Cardiac muscle cell (in vitro differentiated cells and primary cell): ENCODE measurements around the gene GPNMB. TPM values are rescaled to one million over a fixed set of nuclear protein-coding genes. Genes with fewer than 3 reads are reported as not detected.

Experiments used
- DNase-seq, 2 donors: peaks; one replicate each; pipeline versions ENCODE4 v3.0.0 to v3.0.0-alpha.2; 2010 to 2017; ENCODE audit warnings: low read depth in 1 of 2, low spot score in 1 of 2
- H3K27ac ChIP-seq: fragments of 200-600 bp; sonication (generic); 2 replicates; pipeline ENCODE4 v1.5.1; 2016
- H3K27me3 ChIP-seq: fragments of 200-600 bp; sonication (generic); 2 replicates; pipeline ENCODE4 v1.6.0; 2016; ENCODE audit warnings: control low read depth
- H3K36me3 ChIP-seq: fragments of 200-600 bp; sonication (generic); 2 replicates; pipeline ENCODE4 v1.5.1; 2016; ENCODE audit warnings: control low read depth
- H3K4me1 ChIP-seq: fragments of 200-600 bp; sonication (generic); 2 replicates; pipeline ENCODE4 v1.8.1; 2017; ENCODE audit warnings: low read depth, mild to moderate bottlenecking, mixed run types
- H3K4me3 ChIP-seq: fragments of 200-600 bp; sonication (generic); 2 replicates; pipeline ENCODE4 v1.5.1; 2016; ENCODE audit warnings: mild to moderate bottlenecking
- H3K9me3 ChIP-seq: fragments of 200-600 bp; sonication (generic); 2 replicates; pipeline ENCODE4 v1.5.1; 2017; ENCODE audit warnings: low read depth, mild to moderate bottlenecking, control low read depth
- CTCF ChIP-seq: IDR thresholded peaks from 2 replicates; pipeline ENCODE4 v1.5.1; 2012; ENCODE audit warnings: low read depth, mild to moderate bottlenecking, low read length
- polyA plus RNA-seq: library from polyadenylated mRNA; unstranded; fragments of >200 nt; fragmentation: Nextera tagmentation; extraction: Ambion mirVana; gene quantifications from 2 replicates; pipeline ENCODE4 v1.2.1, GENCODE V29; 2016
- total RNA-seq: library from RNA; depleted of rRNA; stranded (reverse); fragments of >200 nt; gene quantifications from 2 replicates; pipeline ENCODE4 v1.2.3, GENCODE V29; 2016

The GPNMB gene
- total and polyA plus RNA-seq, 2 experiments from 2014 or later, result 0.39 to 1.6 TPM

GRCh38 chr7:23249486-23249885 lies 2.9 kb downstream of the GPNMB start:
- Histone ChIP-seq H3K27ac (no peak overlapping the region), H3K4me1 (no peaks in the 10 kb centered on the region), H3K4me3 (no peak overlapping the region), H3K36me3 (no peaks in the 10 kb centered on the region), H3K9me3 (no peaks in the 10 kb centered on the region), H3K27me3 (peaks cover 16% of the 10 kb centered on the region)
- TF ChIP-seq CTCF, result no peak
- DNase-seq, result no peak

GRCh38 chr7:23254051-23254681 lies 7.6 kb downstream of the GPNMB start:
- no peak for TF ChIP-seq CTCF

GRCh38 chr7:23256731-23257130 lies 10.2 kb downstream of the GPNMB start:
- H3K9me3 ChIP-seq, result no peaks in the 10 kb centered on the region
- H3K36me3 ChIP-seq, result no peaks in the 10 kb centered on the region
- H3K4me1 ChIP-seq, result no peaks in the 10 kb centered on the region
- no peak overlapping the region for H3K27ac ChIP-seq
- no peak for TF ChIP-seq CTCF
- H3K27me3 ChIP-seq, result peaks cover 3% of the 10 kb centered on the region
- DNase-seq, result no peak
- no peak overlapping the region for H3K4me3 ChIP-seq

More at GRCh38 chr7:23254051-23254681, 7.6 kb downstream of the GPNMB start:
- no peaks in the 10 kb centered on the region for H3K9me3 ChIP-seq
- H3K27ac ChIP-seq, result no peak overlapping the region
- H3K4me3 ChIP-seq, result no peak overlapping the region
- H3K4me1 ChIP-seq, result no peaks in the 10 kb centered on the region
- DNase-seq, result no peak
- H3K27me3 ChIP-seq, result peaks cover 3% of the 10 kb centered on the region
- H3K36me3 ChIP-seq, result no peaks in the 10 kb centered on the region

- no peaks in the 10 kb centered on the region for H3K27me3 ChIP-seq
- no peak overlapping the region for H3K4me3 ChIP-seq
- no peak for DNase-seq
- no peak overlapping the region for H3K27ac ChIP-seq
- no peaks in the 10 kb centered on the region for H3K9me3 ChIP-seq
- H3K36me3 ChIP-seq, result no peaks in the 10 kb centered on the region
- H3K4me1 ChIP-seq, result no peaks in the 10 kb centered on the region
- TF ChIP-seq CTCF, result no peak
Measured at GRCh38 chr7:23260371-23260770, 13.8 kb downstream of the GPNMB start.

GRCh38 chr7:23261843-23262452 lies 15.4 kb downstream of the GPNMB start:
- TF ChIP-seq CTCF, result peak; percentile 95
- H3K4me1 ChIP-seq, result no peaks in the 10 kb centered on the region
- H3K27me3 ChIP-seq, result no peaks in the 10 kb centered on the region
- H3K4me3 ChIP-seq, result no peak overlapping the region
- no peaks in the 10 kb centered on the region for H3K9me3 ChIP-seq
- no peak overlapping the region for H3K27ac ChIP-seq
- peak; percentile 70 to 78 for DNase-seq
- no peaks in the 10 kb centered on the region for H3K36me3 ChIP-seq
